ENCODE data around the gene SP140.
"Not testable (repeated sequence)": the region's sequence is repeated elsewhere in the genome, so short reads cannot be mapped to it uniquely, and the experiment has no call there.

The SP140 gene

GRCh38 chr2:230289311-230289710 is 63.8 kb downstream of the SP140 start:
- not testable (repeated sequence) for DNase-seq (ENCODE audit: low spot score)

- no peak for DNase-seq (ENCODE audit: low spot score)
Measured at GRCh38 chr2:230295192-230295591, 69.7 kb downstream of the SP140 start.

GRCh38 chr2:230296917-230297316 is 71.4 kb downstream of the SP140 start:
- DNase-seq (ENCODE audit: low spot score) = no peak

GRCh38 chr2:230299618-230300017 is 74.1 kb downstream of the SP140 start:
- no peak for DNase-seq (ENCODE audit: low spot score)

GRCh38 chr2:230305416-230306275 is 80.1 kb downstream of the SP140 start:
- no peak for DNase-seq (ENCODE audit: low spot score)

- no peak for DNase-seq (ENCODE audit: low spot score)
Measured at GRCh38 chr2:230306474-230306873, 80.9 kb downstream of the SP140 start.

GRCh38 chr2:230307485-230307884 is 81.9 kb downstream of the SP140 start:
- DNase-seq (ENCODE audit: low spot score) = no peak

GRCh38 chr2:230308402-230309000 is 83.0 kb downstream of the SP140 start:
- no peak for DNase-seq (ENCODE audit: low spot score)

- not testable (repeated sequence) for DNase-seq (ENCODE audit: low spot score)
Measured at GRCh38 chr2:230310792-230311191, 85.3 kb downstream of the SP140 start.

- not testable (repeated sequence) for DNase-seq (ENCODE audit: low spot score)
Measured at GRCh38 chr2:230311634-230312033, 86.1 kb downstream of the SP140 start.

- no peak for DNase-seq (ENCODE audit: low spot score)
Measured at GRCh38 chr2:230312638-230313037, 87.1 kb downstream of the SP140 start.

GRCh38 chr2:230317366-230317765 is 91.8 kb downstream of the SP140 start:
- no peak for DNase-seq (ENCODE audit: low spot score)

- DNase-seq (ENCODE audit: low spot score) = no peak
Measured at GRCh38 chr2:230318190-230319121, 92.9 kb downstream of the SP140 start.

GRCh38 chr2:230319211-230319862 is 93.8 kb downstream of the SP140 start:
- DNase-seq (ENCODE audit: low spot score) = no peak

GRCh38 chr2:230321031-230321430 is 95.5 kb downstream of the SP140 start:
- no peak for DNase-seq (ENCODE audit: low spot score)

- no peak for DNase-seq (ENCODE audit: low spot score)
Measured at GRCh38 chr2:230322561-230323384, 97.2 kb downstream of the SP140 start.

- no peak for DNase-seq (ENCODE audit: low spot score)
Measured at GRCh38 chr2:230323385-230324106, 98.0 kb downstream of the SP140 start.

GRCh38 chr2:230324503-230324902 is 99.0 kb downstream of the SP140 start:
- DNase-seq (ENCODE audit: low spot score) = no peak

GRCh38 chr2:230325316-230326243 is 100.0 kb downstream of the SP140 start:
- DNase-seq (ENCODE audit: low spot score) = no peak
